Activated T-cell treated with anti-CD3 and anti-CD28 coated beads for 48 hours (primary cell): Measurements from ENCODE around the gene FOXG1.

Experiments
- DNase-seq: peaks from one replicate; pipeline ENCODE4 v3.0.0-alpha.2; 2020; ENCODE audit warnings: low read depth

Gene FOXG1

DNA sequence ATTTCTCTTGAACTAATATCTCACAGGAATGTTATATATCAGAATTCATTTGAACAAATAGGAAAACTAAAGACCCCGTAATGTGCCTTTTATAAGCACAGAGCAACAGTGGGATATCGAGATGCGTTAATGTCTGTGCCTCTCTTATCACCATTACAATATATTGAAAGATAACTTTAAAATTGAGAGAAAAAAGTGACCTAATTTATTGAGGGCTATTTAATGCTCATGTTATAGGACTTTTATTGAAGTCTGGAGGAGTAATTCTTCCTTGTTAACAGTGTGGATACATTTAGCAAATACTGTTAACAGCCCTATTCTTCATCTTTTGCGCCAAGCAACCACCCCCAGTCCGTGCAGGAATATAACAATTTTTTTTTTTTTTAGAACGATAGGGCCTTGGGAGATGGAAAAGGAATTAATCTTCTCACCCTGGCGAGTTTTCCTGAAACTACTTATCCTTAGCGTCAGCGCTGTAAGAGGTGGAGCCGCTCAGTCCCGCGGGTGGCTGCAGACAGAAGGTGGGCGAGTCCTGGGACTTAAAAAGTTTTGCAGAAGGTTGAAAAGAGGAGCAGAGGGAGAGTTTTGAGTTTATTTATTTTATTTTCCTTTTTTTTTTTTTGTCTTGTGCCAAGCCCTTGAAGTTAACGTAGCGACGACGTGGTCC lies 11.0 kb downstream of the FOXG1 start:
- DNase-seq, result no peak

DNA sequence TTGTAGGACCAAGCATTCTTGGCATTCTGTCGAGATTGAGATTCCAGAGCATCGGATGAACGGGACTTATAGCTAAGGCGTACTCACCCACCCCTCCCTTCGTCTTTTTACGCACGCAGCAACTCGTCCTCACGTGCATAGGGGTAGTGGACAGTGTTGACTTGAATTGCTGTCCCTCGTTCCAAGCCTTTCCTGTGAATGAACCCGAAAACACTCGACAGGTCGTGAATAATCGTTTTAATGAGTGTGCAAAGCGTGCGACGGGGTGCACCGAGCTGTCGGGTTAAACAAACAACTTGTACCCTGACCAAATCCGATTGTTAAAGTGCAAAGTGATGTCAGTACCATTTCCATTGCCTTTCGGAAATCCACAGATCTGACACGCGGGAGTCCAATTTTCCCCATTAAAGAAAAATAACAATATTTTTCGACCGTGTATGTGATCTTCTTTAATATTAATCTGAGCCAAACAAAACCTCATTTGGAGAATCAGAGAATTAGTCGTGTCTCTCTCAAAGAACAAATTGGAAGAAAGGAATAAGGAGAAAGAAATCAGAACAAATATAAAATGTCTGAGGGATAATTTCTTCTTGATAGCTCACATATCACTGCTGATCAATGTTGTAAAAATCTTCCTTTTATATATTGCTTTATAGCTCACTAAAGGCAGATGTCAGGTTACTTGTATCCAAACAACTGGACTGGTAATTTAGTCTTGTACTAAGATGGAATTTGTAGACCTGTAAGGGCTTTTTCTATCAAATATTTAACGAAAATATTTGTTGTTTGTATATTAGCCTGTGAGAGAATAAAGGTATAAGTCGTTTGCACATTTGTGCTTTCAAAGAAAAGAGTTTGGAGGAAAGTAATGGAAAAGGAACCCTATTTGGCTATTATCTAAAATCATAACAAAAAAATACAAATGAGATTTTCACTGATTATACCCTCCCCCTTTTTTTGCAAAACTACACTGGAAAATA lies 11.8 kb downstream of the FOXG1 start:
- DNase-seq, result no peak

DNA sequence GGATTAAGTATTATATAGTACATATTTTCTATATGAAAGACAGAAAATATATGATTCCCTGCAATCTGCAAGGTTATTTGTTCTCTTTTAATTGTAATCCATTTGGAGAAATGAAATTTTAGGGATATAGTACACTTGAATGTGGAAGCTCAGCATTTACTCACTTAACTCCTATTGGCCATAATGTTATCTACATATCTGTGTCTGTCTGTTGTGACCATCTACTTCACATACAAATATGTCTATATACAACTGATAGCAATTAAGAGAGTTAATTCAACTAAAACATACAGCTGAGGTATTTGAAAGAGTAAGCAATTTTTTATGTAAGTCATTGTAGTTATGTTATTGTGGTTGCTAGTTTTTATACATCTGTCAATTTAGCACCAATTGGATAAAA lies 12.9 kb downstream of the FOXG1 start:
- DNase-seq, result no peak

DNA sequence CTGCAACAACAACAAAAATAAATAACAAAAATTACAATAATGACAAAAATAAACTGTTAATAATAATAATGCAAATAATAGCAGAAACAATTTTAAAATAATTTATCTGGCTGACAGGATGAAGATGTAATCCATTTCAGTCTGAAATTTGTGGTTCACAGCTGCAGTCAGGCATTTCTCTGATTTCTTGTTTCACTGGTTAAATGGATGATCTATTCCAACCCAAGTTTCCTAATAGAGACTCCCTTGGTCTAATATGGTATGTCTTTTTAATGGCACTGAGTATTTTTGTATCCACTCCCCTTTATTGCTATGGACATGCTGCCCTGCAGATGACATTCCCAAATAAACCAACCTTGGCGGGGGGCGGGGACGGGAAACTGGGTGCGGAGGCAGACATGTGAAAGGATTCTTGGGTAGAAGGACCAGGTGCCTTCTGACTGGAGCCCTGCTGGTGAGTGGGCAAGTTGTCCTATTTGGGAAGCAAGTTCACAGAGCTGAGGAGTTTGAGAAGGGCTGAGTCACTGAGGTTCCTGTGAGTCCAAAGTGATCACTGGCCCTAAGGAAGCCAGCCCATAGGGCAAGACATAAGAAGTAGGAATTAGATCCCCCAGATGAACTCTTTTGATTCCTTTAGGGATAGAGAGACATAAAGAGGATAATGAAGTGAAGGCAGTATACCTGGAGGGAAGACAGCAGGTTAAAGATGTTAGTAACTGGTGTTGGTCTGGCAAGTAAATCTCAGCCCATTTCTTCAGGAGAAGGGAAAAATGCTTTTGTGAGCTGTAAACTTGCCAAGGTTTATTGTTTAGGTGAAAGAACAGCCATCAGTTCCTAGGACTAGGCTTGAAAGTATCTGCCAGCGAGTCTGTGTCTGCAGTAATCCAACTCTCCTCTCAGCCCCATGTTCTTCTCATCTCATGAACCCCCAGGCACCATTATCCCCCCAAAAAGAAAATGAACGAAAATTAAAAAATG lies 14.5 kb downstream of the FOXG1 start:
- DNase-seq, result no peak

DNA sequence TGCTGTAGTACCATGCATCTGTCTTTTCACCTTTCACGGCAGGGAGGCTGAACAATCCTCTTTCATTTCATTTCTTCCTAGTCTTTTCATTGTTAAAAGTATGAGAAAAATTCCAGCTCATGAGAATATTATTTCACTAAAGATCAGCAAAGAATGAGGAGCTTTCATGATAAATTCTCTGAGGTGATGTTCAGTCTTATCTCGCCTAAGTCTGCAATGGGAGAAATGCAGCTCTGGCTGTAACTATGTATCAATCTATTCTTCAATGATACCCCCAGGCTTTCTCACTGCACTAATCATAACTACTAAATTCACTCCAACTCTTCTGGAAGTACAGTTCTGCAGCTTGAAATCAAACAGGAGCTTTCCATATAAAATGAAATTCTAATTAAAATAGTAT lies 15.7 kb downstream of the FOXG1 start:
- no peak for DNase-seq

DNA sequence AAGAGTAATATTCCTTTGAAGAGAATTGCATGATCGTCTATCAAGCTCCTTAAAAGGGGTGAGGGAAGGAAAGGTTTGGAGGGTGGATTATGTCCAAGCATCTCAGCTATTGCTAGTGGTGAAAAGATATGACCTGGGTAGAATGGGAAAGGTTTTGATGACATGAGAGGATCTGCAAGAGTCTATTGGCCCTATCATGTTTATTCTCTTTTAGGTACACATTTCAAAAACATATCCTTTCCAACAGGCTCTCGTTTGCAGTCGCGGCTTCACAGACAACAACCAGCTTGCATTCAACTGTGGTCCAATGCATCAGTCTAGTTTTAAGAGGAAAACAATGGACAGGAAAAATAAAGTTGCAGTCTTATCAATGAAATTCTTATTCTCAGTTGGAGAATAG lies 17.1 kb downstream of the FOXG1 start:
- DNase-seq, result no peak

DNA sequence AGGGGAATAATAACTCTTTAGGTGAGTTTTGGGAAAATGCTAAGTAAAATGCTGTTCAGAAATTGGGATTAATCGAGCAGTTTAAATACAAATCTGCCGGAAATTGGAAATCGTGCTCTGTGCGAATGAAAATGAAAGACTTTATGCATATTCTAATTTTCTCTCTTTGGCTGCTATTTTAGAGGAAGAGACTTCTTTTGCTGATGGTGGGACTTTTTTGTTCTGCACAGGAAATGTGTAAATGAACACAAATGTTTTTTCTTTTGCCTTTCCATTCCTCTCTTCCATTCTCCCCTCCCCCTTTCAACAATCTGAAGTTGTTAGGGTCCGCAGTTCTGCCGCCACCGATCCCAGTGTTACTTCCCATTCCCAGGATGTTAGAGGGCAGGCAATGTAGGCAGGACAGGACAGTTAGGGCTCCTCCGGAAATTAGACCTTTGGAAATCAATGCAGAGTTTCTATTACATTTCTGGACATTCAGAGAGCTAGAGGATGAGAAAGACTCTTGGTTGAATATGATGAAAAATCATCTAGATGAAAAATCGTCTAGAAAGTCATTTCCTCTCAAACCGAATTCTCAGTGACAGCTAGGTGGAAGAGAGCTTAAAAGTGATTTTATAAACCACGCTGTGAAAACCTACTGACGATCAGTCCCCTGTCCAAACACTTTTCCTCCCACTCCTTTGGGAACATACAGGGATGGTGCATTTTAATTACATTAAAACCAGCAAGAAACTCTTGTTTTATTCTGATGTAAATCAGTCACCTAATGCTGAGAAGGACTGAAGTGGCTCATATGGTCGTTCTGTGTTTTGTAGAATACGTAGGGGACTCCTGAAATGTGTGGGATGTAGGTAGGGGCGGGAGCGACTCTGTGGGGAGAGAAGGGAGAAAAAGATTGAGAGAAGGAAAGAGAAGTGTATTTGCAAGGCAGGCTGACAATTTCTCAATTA lies 17.8 kb downstream of the FOXG1 start:
- no peak for DNase-seq

DNA sequence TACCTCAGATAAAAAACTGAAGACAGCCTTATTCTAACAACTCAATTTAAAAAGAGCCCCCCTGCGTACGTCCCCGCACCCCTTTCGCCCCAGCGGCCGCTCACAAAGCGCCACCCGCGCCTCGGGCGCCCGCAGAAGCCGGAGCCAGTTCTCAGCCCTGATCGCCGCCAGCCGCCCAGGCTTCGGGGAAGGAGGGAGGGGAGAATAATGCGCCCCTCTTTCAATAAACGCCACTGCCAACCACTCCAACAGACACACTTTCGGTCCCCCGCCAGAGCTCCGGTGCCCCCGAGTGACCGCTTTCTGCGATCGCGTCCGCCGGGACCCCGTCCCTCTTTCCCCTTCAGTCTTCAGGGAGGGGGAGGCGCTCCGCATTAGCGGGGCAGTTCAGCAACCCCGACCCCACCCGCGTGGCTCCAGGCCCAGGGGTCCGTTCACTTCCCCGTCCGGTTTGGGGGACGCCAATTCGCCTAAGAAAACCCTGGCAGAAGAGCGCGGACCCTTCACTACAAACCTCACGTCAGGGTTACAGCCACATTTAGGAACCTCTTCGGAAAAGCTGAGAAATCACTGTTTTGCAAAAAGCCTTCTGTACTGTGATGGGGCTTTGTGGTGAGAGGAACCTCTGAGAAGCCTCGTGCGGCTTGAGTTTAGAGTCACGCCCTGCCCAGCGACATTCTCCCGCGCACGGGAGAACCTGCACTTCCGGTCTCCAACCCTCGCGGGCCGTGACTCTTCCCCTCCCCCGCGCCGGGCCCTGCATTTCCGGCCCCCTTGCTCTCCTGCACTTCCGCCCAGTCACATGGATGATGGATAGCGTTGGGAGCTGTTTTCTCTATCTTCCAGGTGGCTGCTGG lies 18.7 kb downstream of the FOXG1 start:
- DNase-seq, result no peak

DNA sequence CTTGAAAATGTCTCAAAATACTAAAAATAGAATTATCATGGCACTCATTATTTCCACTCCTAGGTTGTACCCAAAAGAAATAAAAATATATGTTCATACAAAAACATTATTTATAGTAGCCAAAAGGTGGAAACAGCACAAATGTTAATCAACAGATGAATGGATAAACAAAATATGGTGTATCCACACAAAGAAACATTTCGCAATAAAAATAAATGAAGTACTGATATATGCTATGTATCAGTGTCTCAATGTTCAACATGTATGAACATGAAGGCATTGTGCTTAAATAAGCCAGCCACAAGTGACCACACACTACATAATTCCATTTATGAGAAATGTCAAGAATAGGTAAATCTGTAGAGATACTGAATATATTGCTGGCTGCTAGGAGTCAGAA lies 40.9 kb downstream of the FOXG1 start:
- DNase-seq, result no peak

DNA sequence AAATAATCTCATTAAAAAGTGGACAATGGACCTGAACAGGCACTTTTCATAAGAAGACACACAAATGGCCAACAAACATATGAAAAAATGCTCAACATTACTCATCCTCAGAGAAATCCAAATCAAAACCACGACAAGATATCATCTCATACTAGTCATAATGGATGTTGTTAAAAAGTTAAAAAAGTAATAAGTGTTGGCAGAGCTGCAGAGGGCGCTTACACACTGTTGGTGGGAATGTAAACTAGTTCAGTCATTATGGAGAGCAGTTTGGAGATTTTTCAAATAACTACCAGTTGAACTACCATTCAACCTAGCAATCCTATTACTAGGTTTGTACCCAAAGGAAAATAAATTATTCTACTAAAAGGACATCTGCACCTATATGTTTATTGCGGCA lies 47.2 kb downstream of the FOXG1 start:
- no peak for DNase-seq
